CD4-positive, alpha-beta T cell treated with Interleukin-1 beta for 1 hour (primary cell): Measurements from ENCODE around the gene RPS6KA4.

Source experiments
- DNase-seq, 2 donors: peaks; one replicate each; pipeline ENCODE4 v3.0.0-alpha.2; 2020 to 2022

Gene RPS6KA4

DNA sequence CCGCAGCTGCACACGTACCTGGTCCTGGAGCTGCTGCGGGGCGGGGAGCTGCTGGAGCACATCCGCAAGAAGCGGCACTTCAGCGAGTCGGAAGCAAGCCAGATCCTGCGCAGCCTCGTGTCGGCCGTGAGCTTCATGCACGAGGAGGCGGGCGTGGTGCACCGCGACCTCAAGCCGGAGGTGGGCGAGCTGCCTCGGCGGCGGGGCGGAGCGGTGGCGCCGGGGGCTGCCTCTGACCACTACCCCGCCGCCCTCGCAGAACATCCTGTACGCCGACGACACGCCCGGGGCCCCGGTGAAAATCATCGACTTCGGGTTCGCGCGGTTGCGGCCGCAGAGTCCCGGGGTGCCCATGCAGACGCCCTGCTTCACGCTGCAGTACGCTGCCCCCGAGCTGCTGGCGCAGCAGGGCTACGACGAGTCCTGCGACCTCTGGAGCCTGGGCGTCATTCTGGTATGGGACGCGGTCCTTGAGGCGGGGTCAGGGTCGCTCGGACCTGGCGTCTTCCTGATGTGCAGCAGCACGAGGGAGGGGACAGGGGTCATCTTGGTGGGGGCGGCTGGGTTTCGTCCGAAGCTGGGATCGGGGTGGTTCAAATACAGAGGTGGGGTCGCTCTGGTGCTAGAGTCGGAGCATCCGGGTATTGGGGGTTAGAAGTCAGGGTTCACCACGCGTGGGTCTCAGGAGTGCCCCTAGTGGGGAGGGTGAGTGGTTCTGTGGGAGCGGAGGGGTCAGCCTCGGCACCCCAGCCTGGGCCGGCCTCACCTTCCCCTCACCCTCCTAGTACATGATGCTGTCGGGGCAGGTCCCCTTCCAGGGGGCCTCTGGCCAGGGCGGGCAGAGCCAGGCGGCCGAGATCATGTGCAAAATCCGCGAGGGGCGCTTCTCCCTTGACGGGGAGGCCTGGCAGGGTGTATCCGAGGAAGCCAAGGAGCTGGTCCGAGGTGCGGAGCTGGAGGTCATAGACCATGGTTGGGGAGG, 10.8 kb downstream of the RPS6KA4 start:
- no peak for DNase-seq

DNA sequence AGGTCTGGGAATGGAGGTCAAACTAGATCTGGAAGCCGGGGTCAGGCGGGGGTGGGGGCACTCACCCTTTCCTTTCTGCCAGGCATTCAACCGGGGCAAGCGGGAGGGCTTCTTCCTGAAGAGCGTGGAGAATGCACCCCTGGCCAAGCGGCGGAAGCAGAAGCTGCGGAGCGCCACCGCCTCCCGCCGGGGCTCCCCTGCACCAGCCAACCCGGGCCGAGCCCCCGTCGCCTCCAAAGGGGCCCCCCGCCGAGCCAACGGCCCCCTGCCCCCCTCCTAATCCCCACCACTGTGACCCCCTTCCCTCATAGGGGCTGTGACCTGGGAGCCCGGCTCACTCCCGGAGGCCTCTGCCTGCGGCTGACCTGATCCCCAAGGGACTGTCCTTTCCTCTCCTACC, 12.2 kb downstream of the RPS6KA4 start:
- DNase-seq, result no peak

- no peak for DNase-seq
Measured at GRCh38 chr11:64372021-64372420, 13.1 kb downstream of the RPS6KA4 start.

DNA sequence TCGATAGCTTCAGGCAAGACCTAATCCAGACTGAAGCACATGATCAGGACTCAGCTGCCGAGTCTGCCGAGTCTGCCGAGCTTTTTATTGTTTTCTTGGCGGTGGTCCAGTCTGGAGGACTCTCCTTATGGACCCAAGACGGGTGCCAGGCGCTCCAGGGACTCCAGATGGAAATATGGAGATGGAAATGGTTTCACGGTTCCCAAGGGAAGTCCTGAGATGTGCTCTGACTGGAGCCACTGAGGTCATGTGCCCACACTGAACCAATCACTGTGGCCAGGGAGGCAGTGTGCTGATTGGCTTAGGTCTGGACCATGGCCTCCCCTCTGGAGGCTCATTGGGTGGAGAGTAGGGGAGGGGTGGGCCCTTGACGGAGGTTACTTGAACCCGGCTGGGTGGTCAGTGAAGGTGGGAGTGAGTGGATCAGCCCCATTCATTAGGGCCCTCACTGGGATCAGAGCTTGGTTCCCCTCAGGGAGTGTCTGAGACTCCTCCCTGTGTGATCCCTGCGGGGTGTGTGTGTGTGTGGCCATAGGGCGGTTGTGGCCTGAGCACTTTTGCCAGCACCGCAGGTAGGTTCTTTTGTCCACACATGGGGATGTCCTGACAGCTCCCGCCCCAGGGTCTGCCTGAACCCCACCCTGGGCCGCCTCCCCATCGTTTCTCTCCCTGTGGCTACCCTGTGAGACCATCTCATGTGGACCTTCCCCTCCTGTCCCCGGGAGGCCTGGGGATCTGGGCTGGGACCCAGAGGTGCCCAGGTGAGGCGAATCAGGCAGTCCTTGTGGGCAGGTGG, 14.0 kb downstream of the RPS6KA4 start:
- DNase-seq, result no peak

DNA sequence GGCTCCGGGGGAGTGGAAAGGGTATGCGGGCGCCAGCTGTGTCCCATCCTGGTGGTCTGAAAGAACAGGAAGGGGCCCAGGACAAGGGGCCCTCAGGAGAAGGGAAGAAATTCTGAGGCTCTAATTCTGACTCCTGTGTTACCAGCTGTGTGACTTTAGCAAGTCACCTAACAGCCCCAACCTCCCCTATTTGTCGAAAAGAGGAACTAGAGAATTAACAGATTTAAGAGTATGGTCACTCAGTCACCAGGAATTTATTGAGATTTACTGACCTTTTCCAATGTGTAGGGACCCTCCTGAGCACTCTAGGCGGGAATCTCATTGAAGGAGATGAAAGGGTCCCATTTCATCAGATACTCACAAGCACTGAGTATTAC, 14.6 kb downstream of the RPS6KA4 start:
- DNase-seq, result no peak

GRCh38 chr11:64376071-64376470, 17.1 kb downstream of the RPS6KA4 start:
- no peak for DNase-seq

DNA sequence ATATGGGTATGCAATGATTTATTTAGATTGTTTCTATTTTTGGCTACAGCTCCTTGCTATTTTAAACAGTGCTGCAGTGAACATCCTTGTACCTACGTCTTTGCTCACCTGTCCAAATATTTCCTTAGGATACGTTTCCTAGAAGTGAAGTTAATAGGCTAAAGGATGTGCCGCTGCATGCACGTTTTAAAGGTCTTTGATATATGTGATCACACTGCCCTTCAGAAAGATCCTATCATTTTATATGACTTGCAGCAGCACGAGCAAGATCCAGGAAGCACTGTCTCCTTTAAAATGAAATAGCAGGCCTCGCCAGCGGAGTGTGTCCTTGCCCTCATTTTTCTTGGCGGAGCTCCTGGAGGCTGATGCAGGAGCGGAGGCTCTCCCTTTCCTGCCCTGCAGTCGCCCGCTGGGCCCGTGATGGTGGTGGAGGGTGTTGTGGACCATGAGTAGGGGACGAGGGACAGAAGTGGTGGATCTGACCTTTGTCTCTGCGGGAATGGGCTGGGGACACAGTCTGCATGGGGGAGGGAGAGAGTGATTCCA, 19.4 kb downstream of the RPS6KA4 start:
- DNase-seq, result no peak

DNA sequence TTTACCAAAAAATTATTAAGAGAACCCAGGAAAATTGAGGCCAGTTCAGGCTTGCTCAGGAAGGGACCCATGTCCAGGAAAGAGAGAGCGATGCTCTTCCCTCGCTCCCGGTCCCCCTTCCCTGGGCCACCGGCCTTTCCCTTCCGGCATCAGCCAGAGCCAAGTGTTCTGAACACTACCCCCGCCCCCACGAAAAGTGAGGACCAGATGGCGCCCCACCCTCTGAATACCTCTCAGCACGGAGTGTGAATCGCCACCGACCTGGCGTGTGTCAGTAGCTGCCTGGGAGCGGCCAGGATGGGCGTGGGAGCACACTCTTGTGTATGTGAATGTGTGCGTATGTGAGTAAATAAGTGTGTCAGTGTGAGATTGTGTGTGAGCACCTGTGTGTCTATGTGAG, 20.2 kb downstream of the RPS6KA4 start:
- DNase-seq, result no peak

GRCh38 chr11:64379817-64380709, 21.1 kb downstream of the RPS6KA4 start:
- DNase-seq, result no peak

- no peak for DNase-seq
Measured at GRCh38 chr11:64381350-64381749, 22.4 kb downstream of the RPS6KA4 start.

DNA sequence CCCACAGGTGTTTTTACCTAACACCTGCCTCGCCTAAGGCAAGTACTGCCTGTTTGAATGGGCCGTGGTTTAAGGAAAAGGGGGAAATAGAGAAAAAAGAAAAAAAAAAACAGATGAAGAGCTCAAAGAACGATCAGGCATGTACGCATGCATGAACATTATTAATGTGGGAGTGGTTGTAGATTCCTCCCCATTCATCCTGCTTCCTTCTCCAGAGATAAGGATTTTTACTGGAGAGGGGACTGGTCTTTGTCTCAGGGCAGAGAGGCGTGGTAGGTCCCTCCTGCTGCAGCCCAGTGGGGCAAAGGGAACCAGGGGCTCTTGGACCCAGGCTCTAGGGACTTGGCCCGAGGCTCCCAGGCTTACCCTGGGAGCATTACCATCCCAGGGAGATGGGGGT, 23.1 kb downstream of the RPS6KA4 start:
- DNase-seq, result no peak

DNA sequence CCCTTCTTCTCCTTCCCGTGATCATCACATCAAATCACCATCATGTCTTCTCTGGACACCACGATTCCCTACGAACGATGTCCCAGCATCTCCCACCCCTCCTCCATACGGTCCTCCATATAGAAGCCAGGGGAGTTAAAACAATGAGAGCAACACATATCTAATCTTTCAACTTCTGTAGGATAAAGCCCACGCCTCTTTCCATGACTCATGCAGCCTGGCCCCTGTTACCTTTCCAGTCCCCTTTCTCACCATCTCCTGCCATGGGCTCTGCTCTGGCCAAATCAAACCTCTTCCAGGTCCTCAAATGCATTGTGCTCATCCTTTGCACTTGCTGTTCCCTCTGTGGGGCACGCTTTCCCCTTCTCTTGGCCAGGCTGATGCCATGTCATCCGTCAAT, 23.6 kb downstream of the RPS6KA4 start:
- DNase-seq, result no peak

- no peak for DNase-seq
Measured at GRCh38 chr11:64383580-64383979, 24.6 kb downstream of the RPS6KA4 start.

GRCh38 chr11:64384028-64384737, 25.2 kb downstream of the RPS6KA4 start:
- DNase-seq, result no peak

DNA sequence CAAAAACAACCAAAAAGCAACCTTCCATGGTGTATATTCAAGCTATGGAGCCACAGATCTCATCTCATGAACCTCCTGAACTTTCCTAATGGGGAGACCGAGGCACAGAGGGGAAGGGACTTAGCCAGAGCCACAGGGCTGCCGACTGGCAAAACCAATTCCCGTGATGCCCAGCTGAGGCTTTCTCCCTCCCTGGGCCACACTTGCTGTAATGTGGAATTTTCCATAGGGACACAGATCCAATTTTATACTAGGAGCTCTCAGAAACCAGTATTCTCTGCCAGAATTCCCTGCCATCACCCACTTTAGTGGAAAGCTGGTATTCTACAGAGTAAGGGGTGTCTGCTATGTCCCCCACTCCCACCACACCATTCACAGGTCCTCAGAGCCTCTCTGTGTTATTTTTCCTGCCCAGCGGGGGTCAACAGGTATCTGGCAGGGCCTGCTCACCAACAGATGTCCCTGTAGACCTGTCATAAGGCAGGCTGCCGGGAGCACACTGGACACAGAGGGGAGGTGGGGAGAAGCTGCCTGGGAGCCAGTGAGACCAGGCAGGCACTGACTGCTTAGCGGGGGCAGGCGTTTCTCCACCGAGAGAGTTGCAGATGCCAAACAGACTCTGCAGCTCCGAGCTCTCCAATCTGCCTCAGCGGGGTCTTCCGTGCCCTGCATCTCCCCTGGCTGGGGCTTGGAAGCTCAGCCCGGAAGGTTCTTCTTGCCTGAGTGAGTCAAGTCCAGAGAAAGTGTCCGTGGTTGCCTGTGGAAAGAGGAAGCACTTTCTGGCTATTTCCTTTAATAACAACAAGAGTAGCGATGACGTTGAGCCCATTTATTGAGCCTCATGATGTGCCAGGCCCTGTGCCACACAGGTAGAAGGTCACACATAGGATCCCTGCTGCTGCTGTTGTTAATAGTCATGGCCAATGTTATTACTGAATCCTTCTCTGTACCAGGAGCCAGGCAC, 26.3 kb downstream of the RPS6KA4 start:
- peak in 1 of 2 donors; percentile 42 for DNase-seq

DNA sequence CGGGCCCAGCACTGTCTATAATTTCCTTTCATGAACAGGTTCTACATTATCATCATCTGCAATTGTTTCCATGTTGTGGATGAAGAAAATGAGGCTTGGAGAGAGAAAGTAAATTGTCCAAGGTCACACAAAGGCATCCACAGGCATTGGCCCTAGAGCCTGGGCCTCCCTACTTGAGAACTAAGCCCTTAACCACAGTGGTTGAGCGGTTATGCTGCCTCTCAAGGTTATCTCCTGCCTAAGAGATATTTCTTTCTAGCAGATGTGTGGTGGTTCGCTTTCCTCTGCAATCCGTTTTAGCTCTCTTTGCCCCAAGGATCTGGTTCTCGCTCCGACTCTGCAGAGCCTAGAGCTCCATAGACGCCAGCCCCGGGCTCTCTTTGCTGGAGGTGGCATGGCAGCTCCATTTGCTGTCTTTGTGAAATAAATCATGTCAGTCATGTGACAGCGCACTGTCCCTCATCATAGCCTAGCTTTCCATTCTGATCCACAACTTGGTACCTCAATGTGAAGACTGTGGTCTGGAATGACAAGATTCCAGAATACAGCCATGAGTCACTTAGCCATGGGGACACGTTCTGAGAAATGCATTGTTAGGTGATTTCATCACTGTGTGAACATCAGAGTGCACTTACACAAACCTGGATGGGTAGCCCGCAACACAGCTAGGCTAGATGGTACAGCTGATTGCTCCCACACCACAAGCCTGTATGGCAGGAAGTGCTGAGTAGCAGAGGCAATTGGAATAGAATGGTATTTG, 27.2 kb downstream of the RPS6KA4 start:
- peak in 1 of 2 donors; percentile 26 for DNase-seq

DNA sequence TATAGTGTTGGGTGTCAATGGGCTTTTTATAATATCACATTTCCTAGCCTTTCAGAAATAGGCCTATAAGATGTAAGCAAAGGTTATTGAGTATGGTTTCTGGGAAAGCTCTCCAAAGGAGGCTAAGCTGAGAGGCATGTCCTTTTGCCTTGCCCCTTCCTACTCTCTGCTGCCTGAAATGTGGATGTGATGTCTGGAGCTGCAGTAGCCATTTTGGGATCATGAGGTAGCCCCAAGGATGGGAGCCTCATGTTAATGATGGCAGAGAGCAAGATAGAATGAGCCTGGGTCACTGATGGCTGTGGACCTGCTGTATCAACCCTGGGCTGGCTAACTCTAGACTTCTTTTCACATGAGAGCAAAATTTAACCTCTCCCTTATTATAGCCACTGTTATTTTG, 29.0 kb downstream of the RPS6KA4 start:
- DNase-seq, result no peak

GRCh38 chr11:64388894-64389293, 29.9 kb downstream of the RPS6KA4 start:
- DNase-seq, result no peak

GRCh38 chr11:64389851-64390250, 30.9 kb downstream of the RPS6KA4 start:
- DNase-seq, result no peak

DNA sequence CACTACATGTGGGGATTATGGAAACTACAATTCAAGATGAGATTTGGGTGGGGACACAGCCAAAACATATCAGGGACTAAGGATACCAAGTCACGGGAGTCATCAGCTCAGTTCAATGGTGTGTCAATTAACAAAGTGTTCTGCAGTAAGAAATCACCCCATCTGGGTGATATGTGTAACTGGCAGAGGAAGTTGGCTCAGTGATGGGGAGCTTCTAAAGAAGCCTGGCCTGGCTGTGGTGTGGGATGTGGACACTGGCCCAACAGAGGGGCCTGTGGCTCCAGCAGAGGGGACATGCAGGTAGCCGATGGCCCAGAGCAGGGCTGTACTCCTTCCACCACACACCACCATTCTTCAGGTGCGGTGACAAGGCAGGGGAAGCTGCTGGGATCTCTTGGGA, 31.6 kb downstream of the RPS6KA4 start:
- DNase-seq, result no peak
